H1 (cell line): Measurements from ENCODE around the gene FAM53A.

Experiments used
- CREB1 ChIP-seq: IDR thresholded peaks from 2 replicates; pipeline ENCODE4 v1.6.1; 2012; ENCODE audit warnings: inconsistent platforms
- CTCF ChIP-seq, 3 experiments: IDR thresholded peaks; 1 replicate in 2 of 3; 2 replicates in 1 of 3; pipeline versions ENCODE4 v1.5.1 to v1.6.1; 2011; ENCODE audit warnings: low read length in 3 of 3, mild to moderate bottlenecking in 3 of 3, inconsistent platforms in 2 of 3, low read depth in 1 of 3, moderate library complexity in 1 of 3; ENCODE audit not compliant: insufficient read depth in 1 of 3; ENCODE audit errors: control extremely low read depth in 1 of 3
- EP300 ChIP-seq, 2 experiments: IDR thresholded peaks; 1 replicate in 1 of 2; 2 replicates in 1 of 2; pipeline ENCODE4 v1.6.1; 2011 to 2012; ENCODE audit warnings: low read depth in 2 of 2, low read length in 2 of 2, mild to moderate bottlenecking in 2 of 2, borderline replicate concordance in 1 of 2, inconsistent platforms in 1 of 2, moderate library complexity in 1 of 2
- EZH2 ChIP-seq: fragments of 200-600 bp; sonication (generic); IDR thresholded peaks from 2 replicates; pipeline ENCODE4 v1.7.1; 2012; ENCODE audit warnings: low read depth, mild to moderate bottlenecking, moderate library complexity, low read length, inconsistent platforms; ENCODE audit not compliant: severe bottlenecking
- GABPA ChIP-seq: IDR thresholded peaks from 2 replicates; pipeline ENCODE4 v1.6.1; 2011; ENCODE audit warnings: mild to moderate bottlenecking, low read length, moderate library complexity, borderline replicate concordance; ENCODE audit not compliant: insufficient read depth
- POLR2A ChIP-seq, 2 experiments: IDR thresholded peaks; 1 replicate in 1 of 2; 2 replicates in 1 of 2; pipeline ENCODE4 v1.6.1; 2011; ENCODE audit warnings: low read depth in 2 of 2, low read length in 2 of 2, mild to moderate bottlenecking in 2 of 2; ENCODE audit errors: control extremely low read depth in 1 of 2
- SUZ12 ChIP-seq: fragments of 200-600 bp; sonication (generic); IDR thresholded peaks from 2 replicates; pipeline ENCODE4 v1.6.1; 2012; ENCODE audit warnings: mild to moderate bottlenecking, inconsistent platforms, low read length, moderate library complexity, mixed read lengths
- TCF12 ChIP-seq: IDR thresholded peaks from 2 replicates; pipeline ENCODE4 v1.6.1; 2011; ENCODE audit warnings: low read depth, mild to moderate bottlenecking, low read length

GRCh38 chr4:1595789-1596325 is 88.3 kb downstream of the FAM53A start:
- no peak for TF ChIP-seq CREB1
- TF ChIP-seq TCF12, result no peak
- TF ChIP-seq CTCF (IDR thresholded peaks at IDR 0.05; ENCODE audit: control extremely low read depth in 1 of 3, insufficient read depth in 1 of 3, low read depth in 1 of 3, low read length in 3 of 3), result no peak
- TF ChIP-seq EP300 (IDR thresholded peaks at IDR 0.05; ENCODE audit: borderline replicate concordance in 1 of 2, low read depth in 2 of 2, low read length in 2 of 2), result no peak
- no peak for TF ChIP-seq EZH2
- no peak for TF ChIP-seq GABPA
- TF ChIP-seq POLR2A (IDR thresholded peaks at IDR 0.05; ENCODE audit: control extremely low read depth in 1 of 2, low read depth in 2 of 2, low read length in 2 of 2), result no peak
- no peak for TF ChIP-seq SUZ12
